Measurements from ENCODE around the gene SLC11A2. TPM values are rescaled to one million over a fixed set of nuclear protein-coding genes. Genes with fewer than 3 reads are reported as not detected.

Gene SLC11A2
- total and polyA plus RNA-seq, 9 of the 15 experiments (the other 6 are each of a cell fraction or from before 2014, with no cell fraction given), result 21.1 to 54.0 (median 32.9) TPM

DNA sequence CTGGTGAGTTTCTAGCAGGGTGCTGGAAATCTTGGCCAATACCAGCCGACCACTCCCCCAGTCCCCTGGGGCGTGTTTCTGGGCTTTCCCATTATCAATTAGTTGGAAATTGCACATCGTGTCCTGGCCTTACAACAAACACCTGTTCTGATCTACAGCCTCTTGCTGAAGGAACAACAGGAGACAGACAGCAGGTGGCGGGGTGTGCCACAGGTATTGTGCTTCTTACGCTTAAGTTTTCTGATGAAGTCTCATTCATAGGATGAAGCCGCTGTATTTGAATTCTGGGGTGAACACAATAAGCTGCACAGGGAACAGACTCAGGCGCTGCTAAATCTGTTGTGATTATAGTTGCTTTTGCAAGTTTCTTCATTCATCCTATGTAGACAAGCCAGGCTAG lies 73.1 kb downstream of the SLC11A2 start (continued):
- TF ChIP-seq ZFP1 (CRISPR knock-in tag; IDR thresholded peaks at IDR 0.05) (no peak), BCL6 (CRISPR knock-in tag; IDR thresholded peaks at IDR 0.05) (no peak), ESRRA (IDR thresholded peaks at IDR 0.05; ENCODE audit: borderline replicate concordance, low read depth) (no peak)
- TF ChIP-seq, protein P1, sequence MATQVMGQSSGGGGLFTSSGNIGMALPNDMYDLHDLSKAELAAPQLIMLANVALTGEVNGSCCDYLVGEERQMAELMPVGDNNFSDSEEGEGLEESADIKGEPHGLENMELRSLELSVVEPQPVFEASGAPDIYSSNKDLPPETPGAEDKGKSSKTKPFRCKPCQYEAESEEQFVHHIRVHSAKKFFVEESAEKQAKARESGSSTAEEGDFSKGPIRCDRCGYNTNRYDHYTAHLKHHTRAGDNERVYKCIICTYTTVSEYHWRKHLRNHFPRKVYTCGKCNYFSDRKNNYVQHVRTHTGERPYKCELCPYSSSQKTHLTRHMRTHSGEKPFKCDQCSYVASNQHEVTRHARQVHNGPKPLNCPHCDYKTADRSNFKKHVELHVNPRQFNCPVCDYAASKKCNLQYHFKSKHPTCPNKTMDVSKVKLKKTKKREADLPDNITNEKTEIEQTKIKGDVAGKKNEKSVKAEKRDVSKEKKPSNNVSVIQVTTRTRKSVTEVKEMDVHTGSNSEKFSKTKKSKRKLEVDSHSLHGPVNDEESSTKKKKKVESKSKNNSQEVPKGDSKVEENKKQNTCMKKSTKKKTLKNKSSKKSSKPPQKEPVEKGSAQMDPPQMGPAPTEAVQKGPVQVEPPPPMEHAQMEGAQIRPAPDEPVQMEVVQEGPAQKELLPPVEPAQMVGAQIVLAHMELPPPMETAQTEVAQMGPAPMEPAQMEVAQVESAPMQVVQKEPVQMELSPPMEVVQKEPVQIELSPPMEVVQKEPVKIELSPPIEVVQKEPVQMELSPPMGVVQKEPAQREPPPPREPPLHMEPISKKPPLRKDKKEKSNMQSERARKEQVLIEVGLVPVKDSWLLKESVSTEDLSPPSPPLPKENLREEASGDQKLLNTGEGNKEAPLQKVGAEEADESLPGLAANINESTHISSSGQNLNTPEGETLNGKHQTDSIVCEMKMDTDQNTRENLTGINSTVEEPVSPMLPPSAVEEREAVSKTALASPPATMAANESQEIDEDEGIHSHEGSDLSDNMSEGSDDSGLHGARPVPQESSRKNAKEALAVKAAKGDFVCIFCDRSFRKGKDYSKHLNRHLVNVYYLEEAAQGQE (IDR thresholded peaks at IDR 0.05; ENCODE audit: borderline replicate concordance), result 0 out of 2 replicates have a peak, but pooled peaks have one; percentile 5
- TF ChIP-seq, protein P1 (CRISPR knock-in tag; IDR thresholded peaks at IDR 0.05; ENCODE audit: low read depth), result no peak
